Measurements from ENCODE around the gene ATG2B.

The ATG2B gene

GRCh38 chr14:96263347-96264199 lies 99.6 kb downstream of the ATG2B start:
- H3K9ac ChIP-seq, result no peak overlapping the region
- H3K27ac ChIP-seq, result no peak overlapping the region
- no peak for TF ChIP-seq CTCF (IDR thresholded peaks at IDR 0.05)
- H2AFZ ChIP-seq, result no peak overlapping the region
- no peak overlapping the region for H3K4me3 ChIP-seq (ENCODE audit: low read depth, low read length)
- no peaks in the 10 kb centered on the region for H3K79me2 ChIP-seq
- H3K36me3 ChIP-seq (ENCODE audit: control insufficient read depth, insufficient read depth, low read length), result no peaks in the 10 kb centered on the region
- H3K4me2 ChIP-seq (ENCODE audit: low read length), result no peak overlapping the region
- no peaks in the 10 kb centered on the region for H3K4me1 ChIP-seq
- no peaks in the 10 kb centered on the region for H3K27me3 ChIP-seq (ENCODE audit: control insufficient read depth, insufficient read depth, low read length)
- no peaks in the 10 kb centered on the region for H3K9me3 ChIP-seq (ENCODE audit: control insufficient read depth, low read length)

GRCh38 chr14:96261772-96262655 lies 101.1 kb downstream of the ATG2B start:
- no peak overlapping the region for H3K4me3 ChIP-seq (ENCODE audit: low read depth, low read length)

GRCh38 chr14:96261053-96261452 lies 102.1 kb downstream of the ATG2B start:
- Histone ChIP-seq H3K79me2 (no peaks in the 10 kb centered on the region), H3K9me3 (ENCODE audit: control insufficient read depth, low read length) (no peaks in the 10 kb centered on the region), H3K36me3 (ENCODE audit: control insufficient read depth, insufficient read depth, low read length) (no peaks in the 10 kb centered on the region), H3K4me1 (no peaks in the 10 kb centered on the region), H3K27ac (no peak overlapping the region), H3K9ac (no peak overlapping the region), H3K4me3 (ENCODE audit: low read depth, low read length) (no peak overlapping the region), H2AFZ (no peak overlapping the region), H3K4me2 (ENCODE audit: low read length) (no peak overlapping the region), H3K27me3 (ENCODE audit: control insufficient read depth, insufficient read depth, low read length) (no peaks in the 10 kb centered on the region)
- TF ChIP-seq CTCF (IDR thresholded peaks at IDR 0.05), result no peak

More at GRCh38 chr14:96261772-96262655, 101.1 kb downstream of the ATG2B start:
- H3K4me2 ChIP-seq (ENCODE audit: low read length), result no peak overlapping the region
- H3K36me3 ChIP-seq (ENCODE audit: control insufficient read depth, insufficient read depth, low read length), result no peaks in the 10 kb centered on the region
- H3K4me1 ChIP-seq, result no peaks in the 10 kb centered on the region
- no peak overlapping the region for H3K9ac ChIP-seq
- H3K27me3 ChIP-seq (ENCODE audit: control insufficient read depth, insufficient read depth, low read length), result no peaks in the 10 kb centered on the region
- H2AFZ ChIP-seq, result no peak overlapping the region
- no peaks in the 10 kb centered on the region for H3K9me3 ChIP-seq (ENCODE audit: control insufficient read depth, low read length)
- TF ChIP-seq CTCF (IDR thresholded peaks at IDR 0.05), result no peak
- no peak overlapping the region for H3K27ac ChIP-seq
- H3K79me2 ChIP-seq, result no peaks in the 10 kb centered on the region

GRCh38 chr14:96260341-96260821 lies 102.8 kb downstream of the ATG2B start:
- Histone ChIP-seq H3K27ac (no peak overlapping the region), H3K4me1 (no peaks in the 10 kb centered on the region), H3K4me3 (ENCODE audit: low read depth, low read length) (no peak overlapping the region), H3K27me3 (ENCODE audit: control insufficient read depth, insufficient read depth, low read length) (no peaks in the 10 kb centered on the region), H3K79me2 (no peaks in the 10 kb centered on the region), H3K4me2 (ENCODE audit: low read length) (no peak overlapping the region), H3K36me3 (ENCODE audit: control insufficient read depth, insufficient read depth, low read length) (no peaks in the 10 kb centered on the region), H3K9ac (no peak overlapping the region), H2AFZ (no peak overlapping the region), H3K9me3 (ENCODE audit: control insufficient read depth, low read length) (no peaks in the 10 kb centered on the region)
- TF ChIP-seq CTCF (IDR thresholded peaks at IDR 0.05), result no peak

Data from parathyroid adenoma (tissue), 2 donors.